GM19238 (cell line): ENCODE data around the gene GNB3.

Experiments used
- DNase-seq: peaks from one replicate; pipeline ENCODE4 v3.0.0; 2011; ENCODE audit warnings: low spot score; ENCODE audit not compliant: insufficient read length

GNB3 gene

GRCh38 chr12:6823182-6824084 lies 17.3 kb upstream of the GNB3 start:
- DNase-seq, result no peak

GRCh38 chr12:6824085-6824775 lies 16.5 kb upstream of the GNB3 start:
- DNase-seq, result no peak

GRCh38 chr12:6824901-6825381 lies 15.8 kb upstream of the GNB3 start:
- DNase-seq, result no peak

- DNase-seq, result peak; percentile 93
These were observed 15.2 kb upstream of the GNB3 start for GRCh38 chr12:6825398-6826124.

GRCh38 chr12:6826125-6826733 lies 14.5 kb upstream of the GNB3 start:
- no peak for DNase-seq

GRCh38 chr12:6826734-6827436 lies 13.8 kb upstream of the GNB3 start:
- no peak for DNase-seq

GRCh38 chr12:6827437-6827911 lies 13.3 kb upstream of the GNB3 start:
- DNase-seq, result no peak

GRCh38 chr12:6827982-6828780 lies 12.5 kb upstream of the GNB3 start, which contains the start of gene P3H3:
Gene P3H3 (plus strand): TSS chr12:6828407. CDS start chr12:6828441, 34 bp downstream.
- no peak for DNase-seq

- DNase-seq, result no peak
These were observed 11.8 kb upstream of the GNB3 start for GRCh38 chr12:6828781-6829535.

GRCh38 chr12:6829536-6830220 lies 11.0 kb upstream of the GNB3 start:
- DNase-seq, result no peak

GRCh38 chr12:6830286-6830890 lies 10.3 kb upstream of the GNB3 start:
- DNase-seq, result no peak

- no peak for DNase-seq
These were observed 9.7 kb upstream of the GNB3 start for GRCh38 chr12:6830999-6831398.

GRCh38 chr12:6831450-6831995 lies 9.2 kb upstream of the GNB3 start:
- no peak for DNase-seq

- DNase-seq, result no peak
These were observed 8.6 kb upstream of the GNB3 start for GRCh38 chr12:6832125-6832524.

GRCh38 chr12:6833189-6833890 lies 7.4 kb upstream of the GNB3 start:
- no peak for DNase-seq

- no peak for DNase-seq
These were observed 6.5 kb upstream of the GNB3 start for GRCh38 chr12:6834254-6834653.

- no peak for DNase-seq
These were observed 5.9 kb upstream of the GNB3 start for GRCh38 chr12:6834873-6835272.
